Suprapubic skin (tissue), 3 donors: ENCODE measurements around the gene EIF5.

Experiments
- POLR2AphosphoS5 ChIP-seq, 3 donors: sonication (generic); formaldehyde crosslinking; IDR thresholded peaks; one replicate each; pipeline ENCODE4 v1.6.1; 2017; ENCODE audit warnings: antibody characterized with exemption in 3 of 3
- TF ChIP-seq, protein P1 (sequence below), 2 donors: fragments of 200-600 bp in 1 of 2; fragments of 450-650 bp in 1 of 2; sonication (generic) in 1 of 2; IDR thresholded peaks; one replicate each; pipeline ENCODE4 v1.5.1; 2016 to 2019; ENCODE audit warnings: antibody characterized with exemption in 2 of 2, mild to moderate bottlenecking in 1 of 2, moderate library complexity in 1 of 2

DNA sequence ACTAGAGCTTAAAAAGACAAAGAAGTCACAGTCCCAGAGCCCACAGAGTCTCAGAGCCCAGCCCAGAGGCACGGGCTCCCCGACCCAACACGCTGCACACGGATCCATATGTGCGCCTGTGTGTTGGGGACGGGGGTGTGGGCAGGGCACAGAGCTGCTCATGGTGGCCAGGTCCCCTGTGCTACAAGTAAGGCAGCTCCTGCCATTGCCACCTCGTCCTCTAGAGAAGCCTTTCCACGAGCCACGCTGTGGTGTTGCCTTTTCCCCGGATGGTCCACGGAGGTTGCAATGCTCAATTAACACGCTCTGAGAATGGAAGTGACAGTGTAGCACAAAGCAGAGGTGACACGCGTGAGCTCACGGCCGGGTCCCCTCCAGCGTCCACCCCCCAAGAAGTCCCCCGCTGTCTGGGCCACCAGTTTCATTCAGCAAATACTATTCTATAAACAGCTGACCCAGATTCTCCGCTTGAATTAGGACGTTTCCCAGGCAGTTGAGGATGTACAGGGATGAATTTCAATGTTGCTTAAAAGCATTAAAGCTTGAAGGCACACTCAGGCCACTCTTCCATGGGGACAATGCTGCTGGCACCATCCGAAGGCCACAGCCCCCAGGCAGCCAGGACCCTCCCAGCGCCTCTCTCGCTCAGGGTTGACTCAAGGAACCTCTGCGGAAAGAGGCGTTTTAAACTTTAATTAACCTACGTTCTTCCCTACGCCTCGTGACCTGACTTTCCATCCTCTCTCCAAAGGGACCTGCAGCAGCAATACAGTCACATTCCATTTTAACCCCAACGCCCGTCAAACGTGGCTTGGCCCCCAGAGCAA lies 22.7 kb upstream of the EIF5 start:
- TF ChIP-seq, protein P1, sequence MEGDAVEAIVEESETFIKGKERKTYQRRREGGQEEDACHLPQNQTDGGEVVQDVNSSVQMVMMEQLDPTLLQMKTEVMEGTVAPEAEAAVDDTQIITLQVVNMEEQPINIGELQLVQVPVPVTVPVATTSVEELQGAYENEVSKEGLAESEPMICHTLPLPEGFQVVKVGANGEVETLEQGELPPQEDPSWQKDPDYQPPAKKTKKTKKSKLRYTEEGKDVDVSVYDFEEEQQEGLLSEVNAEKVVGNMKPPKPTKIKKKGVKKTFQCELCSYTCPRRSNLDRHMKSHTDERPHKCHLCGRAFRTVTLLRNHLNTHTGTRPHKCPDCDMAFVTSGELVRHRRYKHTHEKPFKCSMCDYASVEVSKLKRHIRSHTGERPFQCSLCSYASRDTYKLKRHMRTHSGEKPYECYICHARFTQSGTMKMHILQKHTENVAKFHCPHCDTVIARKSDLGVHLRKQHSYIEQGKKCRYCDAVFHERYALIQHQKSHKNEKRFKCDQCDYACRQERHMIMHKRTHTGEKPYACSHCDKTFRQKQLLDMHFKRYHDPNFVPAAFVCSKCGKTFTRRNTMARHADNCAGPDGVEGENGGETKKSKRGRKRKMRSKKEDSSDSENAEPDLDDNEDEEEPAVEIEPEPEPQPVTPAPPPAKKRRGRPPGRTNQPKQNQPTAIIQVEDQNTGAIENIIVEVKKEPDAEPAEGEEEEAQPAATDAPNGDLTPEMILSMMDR (IDR thresholded peaks at IDR 0.05), result no peak
- no peak for TF ChIP-seq POLR2AphosphoS5 (IDR thresholded peaks at IDR 0.05)
